Esophagus squamous epithelium (tissue), 5 donors: ENCODE measurements around the gene STAMBPL1. TPM values are rescaled to one million over a fixed set of nuclear protein-coding genes. Genes with fewer than 3 reads are reported as not detected.

ENCODE experiments used
- DNase-seq: peaks from one replicate; lab custom pipeline; 2025; lab: John Stamatoyannopoulos, UW
- H3K27ac ChIP-seq, 4 donors: fragments of 200-600 bp; sonication (generic); one replicate each; pipeline ENCODE4 v1.5.1; 2016 to 2019; ENCODE audit warnings: mild to moderate bottlenecking in 1 of 4
- H3K27me3 ChIP-seq, 4 donors: fragments of 200-600 bp; sonication (generic); 1 replicate in 3 of 4; 2 replicates in 1 of 4; pipeline versions ENCODE4 v1.5.1 to v1.6.0; 2017 to 2021; ENCODE audit warnings: antibody characterized with exemption in 1 of 4
- H3K36me3 ChIP-seq, 3 donors: fragments of 200-600 bp; sonication (generic); one replicate each; pipeline ENCODE4 v1.5.1; 2016 to 2019
- H3K4me1 ChIP-seq, 3 donors: fragments of 200-600 bp; sonication (generic); one replicate each; pipeline ENCODE4 v1.5.1; 2017 to 2019
- H3K4me3 ChIP-seq, 4 donors: fragments of 200-600 bp; sonication (generic); 1 replicate in 3 of 4; 2 replicates in 1 of 4; pipeline ENCODE4 v1.5.1; 2016 to 2019; ENCODE audit warnings: mild to moderate bottlenecking in 2 of 4, moderate library complexity in 1 of 4
- H3K9me3 ChIP-seq, 3 donors: fragments of 200-600 bp; sonication (generic); one replicate each; pipeline ENCODE4 v1.5.1; 2016 to 2019
- POLR2A ChIP-seq, 4 donors: fragments of 450-650 bp; IDR thresholded peaks; one replicate each; pipeline ENCODE4 v1.6.1; 2017; ENCODE audit warnings: antibody characterized with exemption in 4 of 4, mild to moderate bottlenecking in 4 of 4, moderate library complexity in 3 of 4
- WGBS, 2 donors: methylation state at CpG; one replicate each; pipeline ENCODE4 v1.1.5; 2018; 5-methylcytosine and 5-hydroxymethylcytosine counted together
- intact Hi-C: fragments of 100-400 bp; cut with DNase I; formaldehyde crosslinking; loops from one replicate; pipeline ENCODE4 v1.15.0; 2022
- total RNA-seq, 4 donors: library from RNA; depleted of rRNA; stranded (reverse); fragments of >200 nt; gene quantifications; one replicate each; pipeline ENCODE4 v1.1.0, GENCODE V29; 2016
- TF ChIP-seq, protein P1 (sequence below), 6 experiments: fragments of 450-650 bp in 4 of 6; fragments of 200-600 bp in 2 of 6; sonication (generic) in 2 of 6; IDR thresholded peaks; one replicate each; pipeline ENCODE4 v1.5.1; 2016 to 2019; ENCODE audit warnings: antibody characterized with exemption in 6 of 6, mild to moderate bottlenecking in 4 of 6, moderate library complexity in 4 of 6
- donor health status: DM: yes; HTN: yes; CAD: no.

Gene STAMBPL1
- total RNA-seq, 4 donors from 2014 or later: 3.5 to 21.0 (median 7.6) TPM

GRCh38 chr10:88915781-88916180 is 35.7 kb downstream of the STAMBPL1 start:
- no peak for TF ChIP-seq POLR2A (IDR thresholded peaks at IDR 0.05)
- TF ChIP-seq, protein P1, sequence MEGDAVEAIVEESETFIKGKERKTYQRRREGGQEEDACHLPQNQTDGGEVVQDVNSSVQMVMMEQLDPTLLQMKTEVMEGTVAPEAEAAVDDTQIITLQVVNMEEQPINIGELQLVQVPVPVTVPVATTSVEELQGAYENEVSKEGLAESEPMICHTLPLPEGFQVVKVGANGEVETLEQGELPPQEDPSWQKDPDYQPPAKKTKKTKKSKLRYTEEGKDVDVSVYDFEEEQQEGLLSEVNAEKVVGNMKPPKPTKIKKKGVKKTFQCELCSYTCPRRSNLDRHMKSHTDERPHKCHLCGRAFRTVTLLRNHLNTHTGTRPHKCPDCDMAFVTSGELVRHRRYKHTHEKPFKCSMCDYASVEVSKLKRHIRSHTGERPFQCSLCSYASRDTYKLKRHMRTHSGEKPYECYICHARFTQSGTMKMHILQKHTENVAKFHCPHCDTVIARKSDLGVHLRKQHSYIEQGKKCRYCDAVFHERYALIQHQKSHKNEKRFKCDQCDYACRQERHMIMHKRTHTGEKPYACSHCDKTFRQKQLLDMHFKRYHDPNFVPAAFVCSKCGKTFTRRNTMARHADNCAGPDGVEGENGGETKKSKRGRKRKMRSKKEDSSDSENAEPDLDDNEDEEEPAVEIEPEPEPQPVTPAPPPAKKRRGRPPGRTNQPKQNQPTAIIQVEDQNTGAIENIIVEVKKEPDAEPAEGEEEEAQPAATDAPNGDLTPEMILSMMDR (IDR thresholded peaks at IDR 0.05): no peak
- no peak overlapping the region for H3K27ac ChIP-seq
- H3K27me3 ChIP-seq: no peaks in the 10 kb centered on the region
- WGBS, 2 donors: 69 to 73% methylated on average over 2 of the region's 2 CpGs
- no peaks in the 10 kb centered on the region for H3K9me3 ChIP-seq
- peaks cover 0 to 4% (median 0%) of the 10 kb centered on the region in 3 donors for H3K36me3 ChIP-seq
- H3K4me3 ChIP-seq: no peak overlapping the region
- DNase-seq: no peak
- intact Hi-C loops: no loop called here
- H3K4me1 ChIP-seq: peaks cover 0 to 12% (median 0%) of the 10 kb centered on the region in 3 donors

- no peak for DNase-seq
- Histone ChIP-seq H3K4me3 (no peak overlapping the region), H3K27me3 (no peaks in the 10 kb centered on the region), H3K36me3 (peaks cover 0 to 4% (median 0%) of the 10 kb centered on the region in 3 donors), H3K4me1 (peaks cover 0 to 16% (median 0%) of the 10 kb centered on the region in 3 donors), H3K27ac (no peak overlapping the region), H3K9me3 (no peaks in the 10 kb centered on the region)
- intact Hi-C loops: no loop called here
- TF ChIP-seq, protein P1 (IDR thresholded peaks at IDR 0.05): no peak
- TF ChIP-seq POLR2A (IDR thresholded peaks at IDR 0.05): no peak
Measured at GRCh38 chr10:88916231-88916630, 36.2 kb downstream of the STAMBPL1 start.

GRCh38 chr10:88916986-88917385 is 36.9 kb downstream of the STAMBPL1 start:
- no peak for TF ChIP-seq POLR2A (IDR thresholded peaks at IDR 0.05)
- TF ChIP-seq, protein P1 (IDR thresholded peaks at IDR 0.05): no peak
- Histone ChIP-seq H3K4me3 (no peak overlapping the region), H3K27me3 (no peaks in the 10 kb centered on the region), H3K4me1 (peaks cover 0 to 21% (median 0%) of the 10 kb centered on the region in 3 donors), H3K9me3 (no peaks in the 10 kb centered on the region), H3K36me3 (peaks cover 0 to 4% (median 0%) of the 10 kb centered on the region in 3 donors), H3K27ac (no peak overlapping the region)
- WGBS, 2 donors: 71 to 74% methylated on average over 3 of the region's 3 CpGs
- intact Hi-C loops: no loop called here
- no peak for DNase-seq

DNA sequence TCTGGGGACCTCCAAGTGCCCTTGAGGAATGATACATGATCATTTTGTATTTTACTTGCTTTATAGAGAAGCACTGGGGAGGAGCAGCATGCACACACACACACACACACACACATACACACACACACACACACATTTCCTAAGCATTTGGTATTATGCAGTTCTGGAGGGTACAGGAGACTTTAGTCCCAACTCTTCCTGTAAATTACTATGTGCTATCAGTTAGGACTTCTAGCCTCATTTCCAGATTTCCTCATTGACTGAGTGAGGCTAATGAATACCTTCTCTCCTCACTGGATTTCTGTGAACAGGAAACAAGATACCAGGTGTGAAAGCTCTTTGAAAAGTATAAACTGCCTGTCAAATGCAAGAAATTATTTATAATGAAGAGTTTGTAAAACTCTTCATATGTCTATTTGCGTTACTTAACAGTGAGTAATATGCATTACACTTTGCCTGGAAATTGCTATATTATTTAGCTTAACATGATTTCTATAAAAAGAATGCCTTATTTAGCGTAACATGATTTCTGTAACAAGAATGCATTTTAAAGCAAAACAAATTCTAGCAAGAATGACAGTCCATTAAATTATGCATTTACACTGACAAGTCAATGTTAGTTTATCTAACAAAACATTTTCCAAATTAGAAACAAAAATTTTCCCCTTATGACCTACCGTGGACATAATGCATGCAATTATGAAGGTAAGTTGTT is 38.3 kb downstream of the STAMBPL1 start:
- H3K4me3 ChIP-seq: no peak overlapping the region
- peaks cover 0 to 19% (median 0%) of the 10 kb centered on the region in 3 donors for H3K4me1 ChIP-seq
- WGBS, 2 donors: 89 to 91% methylated on average over 3 of the region's 3 CpGs
- peaks cover 0 to 4% (median 0%) of the 10 kb centered on the region in 3 donors for H3K36me3 ChIP-seq
- DNase-seq: no peak
- no peak for TF ChIP-seq POLR2A (IDR thresholded peaks at IDR 0.05)
- TF ChIP-seq, protein P1 (IDR thresholded peaks at IDR 0.05): no peak
- intact Hi-C loops: no loop called here
- no peaks in the 10 kb centered on the region for H3K27me3 ChIP-seq
- no peaks in the 10 kb centered on the region for H3K9me3 ChIP-seq
- no peak overlapping the region for H3K27ac ChIP-seq

GRCh38 chr10:88919041-88919440 is 39.0 kb downstream of the STAMBPL1 start:
- intact Hi-C loops: no loop called here
- 71 to 75% methylated on average over 1 of the region's 1 CpG for WGBS, 2 donors
- DNase-seq: no peak
- H3K4me3 ChIP-seq: no peak overlapping the region
- no peak overlapping the region for H3K27ac ChIP-seq
- H3K4me1 ChIP-seq: peaks cover 0 to 13% (median 0%) of the 10 kb centered on the region in 3 donors
- TF ChIP-seq, protein P1 (IDR thresholded peaks at IDR 0.05): no peak
- TF ChIP-seq POLR2A (IDR thresholded peaks at IDR 0.05): no peak
- H3K36me3 ChIP-seq: peaks cover 0 to 9% (median 0%) of the 10 kb centered on the region in 3 donors
- no peaks in the 10 kb centered on the region for H3K27me3 ChIP-seq
- H3K9me3 ChIP-seq: no peaks in the 10 kb centered on the region
